ENCODE results near the gene LHX8. TPM values are rescaled to one million over a fixed set of nuclear protein-coding genes. Genes with fewer than 3 reads are reported as not detected.

Gene LHX8
- polyA plus RNA-seq, 1 donor from 2014 or later = 11.1 TPM

DNA sequence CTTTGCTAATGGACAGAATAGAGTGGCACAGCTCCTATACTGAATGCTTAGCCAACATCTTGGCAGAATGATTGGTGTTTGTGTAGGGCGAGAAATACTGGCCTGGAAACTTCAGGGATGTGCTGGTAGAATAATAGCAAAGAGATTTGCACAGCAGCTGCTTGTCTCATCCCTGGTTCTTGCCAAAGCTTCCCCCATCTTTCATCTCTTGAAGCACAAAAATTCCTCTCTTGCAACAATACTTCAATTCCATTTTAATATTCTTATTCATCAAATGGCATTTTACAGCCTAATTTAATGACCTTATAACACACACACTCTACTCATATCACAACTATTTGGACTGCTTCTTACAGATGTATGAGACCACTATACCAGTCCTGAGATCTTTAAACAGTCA lies 37.7 kb downstream of the LHX8 start:
- H3K36me3 ChIP-seq (ENCODE audit: insufficient read depth, low read length) = no peaks in the 10 kb centered on the region
- H2AFZ ChIP-seq (ENCODE audit: low read depth, low read length) = no peak overlapping the region
- no peaks in the 10 kb centered on the region for H3K9me3 ChIP-seq (ENCODE audit: low read length)
- TF ChIP-seq TAF1 (IDR thresholded peaks at IDR 0.05; ENCODE audit: low read depth) (no peak), RAD21 (conservative IDR thresholded peaks at IDR 0.05) (no peak), EP300 (conservative IDR thresholded peaks at IDR 0.05; ENCODE audit: poor library complexity, severe bottlenecking) (no peak), MXI1 (conservative IDR thresholded peaks at IDR 0.05; ENCODE audit: poor library complexity, severe bottlenecking) (no peak), POLR2AphosphoS5 (IDR thresholded peaks at IDR 0.05) (no peak), CTCF (IDR thresholded peaks at IDR 0.05; ENCODE audit: poor library complexity, severe bottlenecking) (no peak), SMC3 (conservative IDR thresholded peaks at IDR 0.05; ENCODE audit: poor library complexity) (no peak), REST (IDR thresholded peaks at IDR 0.05; ENCODE audit: borderline replicate concordance) (no peak), EZH2 (IDR thresholded peaks at IDR 0.05; ENCODE audit: borderline replicate concordance, insufficient read depth, low read length, poor library complexity, severe bottlenecking) (no peak)
- no peak overlapping the region for H3K4me2 ChIP-seq (ENCODE audit: low read length)
- H3K27me3 ChIP-seq (ENCODE audit: insufficient read depth, low read depth, low read length) = no peaks in the 10 kb centered on the region
- no peak overlapping the region for H3K27ac ChIP-seq (ENCODE audit: low read length)
- no peaks in the 10 kb centered on the region for H4K20me1 ChIP-seq (ENCODE audit: insufficient read depth)
- no peak overlapping the region for H3K4me3 ChIP-seq (ENCODE audit: low read length)
- no peaks in the 10 kb centered on the region for H3K9me2 ChIP-seq (ENCODE audit: insufficient read depth, low read length)
- no peaks in the 10 kb centered on the region for H3K79me2 ChIP-seq (replicated peaks; ENCODE audit: insufficient read depth, low read length)
- H3K9ac ChIP-seq (ENCODE audit: low read length) = no peak overlapping the region
- no peaks in the 10 kb centered on the region for H3F3A ChIP-seq (ENCODE audit: insufficient read depth, low read length, poor library complexity, severe bottlenecking)

DNA sequence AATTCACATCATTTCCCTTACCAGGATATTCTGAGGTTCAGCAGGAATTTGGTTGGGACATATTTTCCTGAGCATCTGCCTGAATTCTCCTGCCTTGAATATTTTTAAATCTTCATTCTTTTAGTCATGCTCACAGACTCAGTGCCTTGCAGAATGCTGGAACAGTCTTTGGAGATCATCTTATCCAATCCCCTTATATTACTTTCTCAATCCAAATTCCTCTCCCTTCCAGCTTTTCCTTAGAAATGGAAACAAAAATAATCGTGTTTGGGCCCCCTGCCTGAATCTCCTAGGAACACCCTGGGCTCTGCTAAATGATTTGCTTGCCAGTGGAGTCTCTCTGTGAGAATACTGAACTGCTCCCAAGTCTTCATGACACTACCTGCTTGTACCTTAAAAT lies 38.4 kb downstream of the LHX8 start:
- TF ChIP-seq SMC3 (conservative IDR thresholded peaks at IDR 0.05; ENCODE audit: poor library complexity) (no peak), REST (IDR thresholded peaks at IDR 0.05; ENCODE audit: borderline replicate concordance) (no peak), EP300 (conservative IDR thresholded peaks at IDR 0.05; ENCODE audit: poor library complexity, severe bottlenecking) (no peak), CTCF (IDR thresholded peaks at IDR 0.05; ENCODE audit: poor library complexity, severe bottlenecking) (no peak), POLR2AphosphoS5 (IDR thresholded peaks at IDR 0.05) (no peak), MXI1 (conservative IDR thresholded peaks at IDR 0.05; ENCODE audit: poor library complexity, severe bottlenecking) (no peak)
- Histone ChIP-seq H3K9ac (ENCODE audit: low read length) (no peak overlapping the region), H3K27ac (ENCODE audit: low read length) (no peak overlapping the region), H3K9me3 (ENCODE audit: low read length) (no peaks in the 10 kb centered on the region), H3K36me3 (ENCODE audit: insufficient read depth, low read length) (no peaks in the 10 kb centered on the region), H3K79me2 (replicated peaks; ENCODE audit: insufficient read depth, low read length) (no peaks in the 10 kb centered on the region), H3K27me3 (ENCODE audit: insufficient read depth, low read depth, low read length) (no peaks in the 10 kb centered on the region), H3K4me2 (ENCODE audit: low read length) (no peak overlapping the region), H4K20me1 (ENCODE audit: insufficient read depth) (no peaks in the 10 kb centered on the region), H3K9me2 (ENCODE audit: insufficient read depth, low read length) (no peaks in the 10 kb centered on the region), H3F3A (ENCODE audit: insufficient read depth, low read length, poor library complexity, severe bottlenecking) (no peaks in the 10 kb centered on the region), H2AFZ (ENCODE audit: low read depth, low read length) (no peak overlapping the region), H3K4me3 (ENCODE audit: low read length) (no peak overlapping the region)

Data from neural cell (in vitro differentiated cells).